Thoracic aorta (tissue), 2 donors: Measurements from ENCODE around the gene RALGDS. TPM values are rescaled to one million over a fixed set of nuclear protein-coding genes. Genes with fewer than 3 reads are reported as not detected.
"Not testable (repeated sequence)": the region's sequence is repeated elsewhere in the genome, so short reads cannot be mapped to it uniquely, and the experiment has no call there.

Experiments used
- ATAC-seq: fragments of 150-250 bp; one replicate; pipeline ENCODE4 v1.8.0; 2017; ENCODE audit warnings: low read depth; ENCODE audit not compliant: insufficient number of reproducible peaks, low FRiP score
- DNase-seq: peaks from one replicate; pipeline ENCODE4 v3.0.0-alpha.2; 2020; ENCODE audit warnings: low spot score
- H3K27ac ChIP-seq, 2 donors: fragments of 200-600 bp; sonication (generic); 1 replicate in 1 of 2; 2 replicates in 1 of 2; pipeline ENCODE4 v1.5.1; 2016; ENCODE audit warnings: mild to moderate bottlenecking in 2 of 2, moderate library complexity in 2 of 2
- H3K27me3 ChIP-seq: fragments of 200-600 bp; sonication (generic); replicated peaks from 2 replicates; pipeline ENCODE4 v1.6.0; 2016; ENCODE audit warnings: mild to moderate bottlenecking; ENCODE audit not compliant: insufficient read depth
- H3K36me3 ChIP-seq: fragments of 200-600 bp; sonication (generic); one replicate; pipeline ENCODE4 v1.5.1; 2016
- H3K4me1 ChIP-seq, 2 donors: fragments of 200-600 bp; sonication (generic); 1 replicate in 1 of 2; 2 replicates in 1 of 2; pipeline versions ENCODE4 v1.5.1 to v1.6.0; 2016; ENCODE audit warnings: low read depth in 2 of 2, mild to moderate bottlenecking in 1 of 2; ENCODE audit not compliant: control insufficient read depth in 1 of 2
- H3K4me3 ChIP-seq: fragments of 200-600 bp; sonication (generic); 2 replicates; pipeline ENCODE4 v1.5.1; 2016; ENCODE audit warnings: mild to moderate bottlenecking
- H3K9me3 ChIP-seq: fragments of 200-600 bp; sonication (generic); 2 replicates; pipeline ENCODE4 v1.5.1; 2016
- total RNA-seq, 2 donors: library from RNA; depleted of rRNA; stranded (reverse); fragments of >200 nt; gene quantifications; one replicate each; pipeline versions ENCODE4 v1.1.0 to v1.2.3, GENCODE V29; 2016
- TF ChIP-seq, protein P1 (sequence below): fragments of 200-600 bp; sonication (generic); IDR thresholded peaks from one replicate; pipeline ENCODE4 v1.5.1; 2019; ENCODE audit warnings: antibody characterized with exemption

Gene RALGDS
- total RNA-seq, 2 donors from 2014 or later: 30.3 to 98.8 TPM

DNA sequence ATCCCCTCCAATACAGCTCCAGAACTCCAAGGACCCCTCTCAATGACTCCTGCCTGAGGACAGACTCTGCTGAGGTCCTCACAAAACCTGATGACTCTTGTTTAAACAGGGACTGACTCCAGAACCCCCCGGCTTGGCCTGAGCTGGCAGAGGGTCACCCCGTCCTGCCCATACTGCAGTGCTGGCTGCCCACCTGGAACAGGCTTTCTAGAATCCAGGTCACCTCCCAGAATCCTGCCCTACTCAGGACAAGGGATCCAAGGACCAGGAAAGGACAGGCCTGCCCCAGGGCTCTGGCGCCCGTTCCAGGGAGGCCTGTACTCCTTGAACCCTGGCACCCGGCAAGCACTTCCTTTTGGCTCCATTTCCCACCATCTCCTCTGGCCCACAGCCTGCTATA lies 22.2 kb downstream of the RALGDS start:
- no peak overlapping the region for H3K27ac ChIP-seq
- peaks cover 10% of the 10 kb centered on the region for H3K9me3 ChIP-seq
- DNase-seq (no peak), ATAC-seq (no peak)
- H3K27me3 ChIP-seq: no peaks in the 10 kb centered on the region
- no peaks in the 10 kb centered on the region for H3K4me1 ChIP-seq
- H3K36me3 ChIP-seq: peaks cover 58% of the 10 kb centered on the region
- TF ChIP-seq, protein P1, sequence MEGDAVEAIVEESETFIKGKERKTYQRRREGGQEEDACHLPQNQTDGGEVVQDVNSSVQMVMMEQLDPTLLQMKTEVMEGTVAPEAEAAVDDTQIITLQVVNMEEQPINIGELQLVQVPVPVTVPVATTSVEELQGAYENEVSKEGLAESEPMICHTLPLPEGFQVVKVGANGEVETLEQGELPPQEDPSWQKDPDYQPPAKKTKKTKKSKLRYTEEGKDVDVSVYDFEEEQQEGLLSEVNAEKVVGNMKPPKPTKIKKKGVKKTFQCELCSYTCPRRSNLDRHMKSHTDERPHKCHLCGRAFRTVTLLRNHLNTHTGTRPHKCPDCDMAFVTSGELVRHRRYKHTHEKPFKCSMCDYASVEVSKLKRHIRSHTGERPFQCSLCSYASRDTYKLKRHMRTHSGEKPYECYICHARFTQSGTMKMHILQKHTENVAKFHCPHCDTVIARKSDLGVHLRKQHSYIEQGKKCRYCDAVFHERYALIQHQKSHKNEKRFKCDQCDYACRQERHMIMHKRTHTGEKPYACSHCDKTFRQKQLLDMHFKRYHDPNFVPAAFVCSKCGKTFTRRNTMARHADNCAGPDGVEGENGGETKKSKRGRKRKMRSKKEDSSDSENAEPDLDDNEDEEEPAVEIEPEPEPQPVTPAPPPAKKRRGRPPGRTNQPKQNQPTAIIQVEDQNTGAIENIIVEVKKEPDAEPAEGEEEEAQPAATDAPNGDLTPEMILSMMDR: no peak
- no peak overlapping the region for H3K4me3 ChIP-seq

DNA sequence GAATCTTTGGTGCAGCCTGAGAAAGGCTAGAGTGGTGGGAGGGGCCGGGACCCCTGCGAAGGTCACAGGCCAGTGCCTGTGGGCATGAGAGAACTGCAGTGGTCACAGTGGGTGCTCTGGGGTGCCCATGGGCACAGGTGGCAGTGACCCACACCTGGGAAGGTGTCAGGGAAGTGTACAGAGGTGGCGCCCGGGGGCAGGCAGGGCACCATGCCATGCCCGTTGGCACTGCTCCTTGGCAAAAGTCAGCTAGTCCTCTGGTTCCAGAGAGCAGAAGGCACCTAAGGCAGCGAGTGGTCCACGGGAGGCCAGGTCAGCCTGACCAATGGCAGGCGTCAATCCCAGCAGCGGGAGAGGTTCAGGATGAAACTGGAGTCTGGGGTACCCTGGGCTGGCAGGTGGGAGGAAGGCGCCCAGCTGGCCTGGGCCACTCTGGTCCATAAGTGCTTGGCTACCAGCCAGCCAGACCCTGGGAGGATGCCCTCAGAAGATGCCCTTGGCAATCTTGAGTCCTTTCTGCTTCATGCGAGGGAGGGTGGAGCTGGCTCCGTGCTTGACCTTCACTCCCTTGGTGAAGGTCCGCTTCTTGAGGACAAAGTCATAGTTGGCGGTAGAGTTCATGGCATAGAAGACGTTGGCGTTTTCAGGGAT lies 22.8 kb downstream of the RALGDS start:
- Histone ChIP-seq H3K36me3 (peaks cover 56% of the 10 kb centered on the region), H3K4me3 (no peak overlapping the region), H3K4me1 (no peaks in the 10 kb centered on the region), H3K27me3 (no peaks in the 10 kb centered on the region), H3K9me3 (peaks cover 10% of the 10 kb centered on the region), H3K27ac (no peak overlapping the region)
- TF ChIP-seq, protein P1: no peak
- ATAC-seq: no peak
- DNase-seq: no peak

DNA sequence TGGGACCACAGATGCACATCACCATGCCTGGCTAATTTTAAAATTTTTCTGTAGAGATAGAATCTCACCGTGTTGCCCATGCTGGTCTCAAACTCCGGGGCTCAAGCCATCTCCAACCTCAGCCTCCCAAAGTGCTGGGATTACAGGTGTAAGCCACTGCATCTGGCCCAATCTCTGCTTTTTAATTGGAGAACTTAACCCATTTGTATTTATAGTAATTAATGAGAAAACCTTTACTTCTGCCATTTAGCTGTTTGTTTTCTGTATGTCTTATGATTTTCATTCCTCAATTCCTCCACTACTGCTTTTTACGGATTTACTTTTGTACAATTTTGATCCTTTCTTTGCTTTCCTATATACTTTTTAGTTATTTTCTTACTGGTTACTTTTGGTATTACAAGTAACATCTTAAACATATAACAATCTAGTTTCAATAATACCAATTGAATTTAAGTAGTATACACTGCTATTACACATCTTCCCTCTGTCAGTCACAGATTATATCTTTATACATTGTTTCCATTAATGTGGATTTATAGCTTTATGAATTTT lies 26.1 kb downstream of the RALGDS start:
- DNase-seq: no peak
- Histone ChIP-seq H3K27me3 (no peaks in the 10 kb centered on the region), H3K4me1 (no peaks in the 10 kb centered on the region), H3K36me3 (peaks cover 26% of the 10 kb centered on the region), H3K4me3 (no peak overlapping the region), H3K9me3 (peaks cover 10% of the 10 kb centered on the region), H3K27ac (no peak overlapping the region)
- ATAC-seq: no peak
- TF ChIP-seq, protein P1: no peak

DNA sequence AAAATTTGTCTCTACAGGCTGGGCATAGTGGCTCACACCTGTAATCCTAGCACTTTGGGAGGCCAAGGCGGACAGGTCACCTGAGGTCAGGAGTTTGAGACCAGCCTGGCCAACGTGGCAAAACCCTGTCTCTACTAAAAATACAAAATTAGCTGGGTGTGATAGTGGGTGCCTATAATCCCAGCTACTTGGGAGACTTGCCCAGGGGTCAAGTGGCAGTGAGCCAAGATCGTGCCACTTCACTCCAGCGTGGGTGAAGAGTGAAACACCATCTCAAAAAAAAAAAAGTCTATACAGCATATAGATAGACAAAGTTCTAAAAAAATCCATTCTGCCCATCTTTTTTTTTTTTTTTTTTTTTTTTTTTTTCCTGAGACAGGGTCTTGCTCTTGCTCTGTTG lies 26.7 kb downstream of the RALGDS start:
- not testable (repeated sequence) for ATAC-seq, DNase-seq, H3K4me1 ChIP-seq, H3K27me3 ChIP-seq, H3K27ac ChIP-seq, H3K4me3 ChIP-seq
- Histone ChIP-seq H3K36me3 (peaks cover 21% of the 10 kb centered on the region), H3K9me3 (peaks cover 10% of the 10 kb centered on the region)

DNA sequence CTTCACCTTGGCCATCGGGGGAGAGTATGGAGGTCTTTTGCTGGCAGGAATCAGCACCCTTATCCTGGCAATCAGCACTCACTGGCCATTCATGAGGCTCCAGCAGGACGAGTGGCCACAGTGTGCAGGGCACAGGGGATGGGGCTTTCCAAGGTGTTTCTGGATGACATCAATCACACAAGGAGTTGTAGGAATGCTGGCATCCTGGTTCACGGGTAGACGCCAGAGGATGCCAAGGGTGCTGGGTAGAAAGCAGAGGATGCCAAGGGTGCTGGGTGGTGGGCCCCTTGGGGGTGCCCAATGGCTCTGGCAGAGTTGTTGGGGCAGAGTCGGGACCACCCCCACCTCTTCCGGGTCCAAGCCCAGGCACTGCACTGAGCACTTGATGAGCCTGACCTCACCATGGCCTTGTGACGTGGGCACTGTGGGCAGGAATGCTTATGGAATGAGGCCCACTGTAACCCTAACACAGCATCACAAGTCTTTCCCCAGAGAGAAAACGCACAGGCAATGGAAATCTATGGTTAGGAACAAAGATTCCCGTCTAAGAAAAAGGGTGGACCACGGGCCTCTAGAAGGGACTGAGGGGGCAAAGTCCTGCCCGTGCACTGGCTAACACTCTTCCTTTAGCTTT lies 30.2 kb downstream of the RALGDS start:
- Histone ChIP-seq H3K27me3 (no peaks in the 10 kb centered on the region), H3K9me3 (peaks cover 3% of the 10 kb centered on the region), H3K27ac (no peak overlapping the region), H3K4me1 (no peaks in the 10 kb centered on the region), H3K36me3 (no peaks in the 10 kb centered on the region), H3K4me3 (no peak overlapping the region)
- DNase-seq (no peak), ATAC-seq (no peak)
- TF ChIP-seq, protein P1: no peak
